CD4-positive, alpha-beta T cell (primary cell): Measurements from ENCODE around the gene CDK18. TPM values are rescaled to one million over a fixed set of nuclear protein-coding genes. Genes with fewer than 3 reads are reported as not detected.
A peak's percentile ranks its signal among the peaks of the same experiment; 100 is the strongest.

Experiments used
- ATAC-seq: fragments of 200-7000 bp; cut with Tn5 transposase; one replicate; pipeline ENCODE4 v1.10.0; 2022; ENCODE audit warnings: mild to moderate bottlenecking; ENCODE audit not compliant: poor library complexity
- CTCF ChIA-PET: fragments of 350-600 bp; sonication (Branson Sonifier 250); formaldehyde crosslinking; loops from one replicate; lab custom pipeline; 2021; ENCODE audit warnings: antibody characterized with exemption, inconsistent platforms; lab: Charles Lee
- POLR2A ChIA-PET: fragments of 350-600 bp; sonication (Branson Sonifier 250); formaldehyde crosslinking; loops from one replicate; lab custom pipeline; 2021; ENCODE audit warnings: antibody characterized with exemption, inconsistent platforms; lab: Charles Lee
- DNase-seq, 14 experiments: peaks; one replicate each; pipeline ENCODE4 v3.0.0-alpha.2; 2013 to 2020; ENCODE audit warnings: mixed read lengths in 2 of 14
- H3K27ac ChIP-seq, 2 donors: one replicate each; pipeline versions ENCODE4 v1.5.1 to v1.7.0; 2013; ENCODE audit warnings: low read length in 2 of 2, low read depth in 1 of 2, mild to moderate bottlenecking in 1 of 2
- H3K27me3 ChIP-seq, 2 experiments: 1 replicate in 1 of 2; 2 replicates in 1 of 2; pipeline versions ENCODE4 v1.6.1 to v1.7.0; 2013; ENCODE audit warnings: low read length in 2 of 2, control low read depth in 1 of 2, mild to moderate bottlenecking in 1 of 2, moderate library complexity in 1 of 2; ENCODE audit not compliant: insufficient read depth in 2 of 2, control insufficient read depth in 1 of 2
- H3K36me3 ChIP-seq: one replicate; pipeline ENCODE4 v1.6.1; 2013; ENCODE audit warnings: low read length, control low read depth; ENCODE audit not compliant: insufficient read depth
- H3K4me1 ChIP-seq: one replicate; pipeline ENCODE4 v1.6.1; 2013; ENCODE audit warnings: low read length, control low read depth; ENCODE audit not compliant: insufficient read depth
- H3K4me3 ChIP-seq: one replicate; pipeline ENCODE4 v1.5.1; 2013; ENCODE audit warnings: mild to moderate bottlenecking, low read length, moderate library complexity
- H3K9me3 ChIP-seq, 2 experiments: 1 replicate in 1 of 2; 2 replicates in 1 of 2; pipeline versions ENCODE4 v1.6.1 to v1.7.0; 2013; ENCODE audit warnings: low read length in 2 of 2, mild to moderate bottlenecking in 2 of 2, control low read depth in 1 of 2, moderate library complexity in 1 of 2; ENCODE audit not compliant: control insufficient read depth in 1 of 2, insufficient read depth in 1 of 2
- H3K27ac Mint-ChIP-seq: one replicate; pipeline ENCODE4 v1.8.0; 2020; ENCODE audit warnings: mixed read lengths
- H3K27me3 Mint-ChIP-seq: one replicate; pipeline ENCODE4 v1.8.0; 2021; ENCODE audit warnings: mixed read lengths
- H3K36me3 Mint-ChIP-seq: one replicate; pipeline ENCODE4 v1.8.0; 2021; ENCODE audit warnings: low read depth, mixed read lengths
- H3K4me1 Mint-ChIP-seq: one replicate; pipeline ENCODE4 v1.8.0; 2021; ENCODE audit warnings: low read depth, mixed read lengths
- H3K4me3 Mint-ChIP-seq: one replicate; pipeline ENCODE4 v1.8.0; 2020; ENCODE audit warnings: mild to moderate bottlenecking, mixed read lengths
- H3K9me3 Mint-ChIP-seq: one replicate; pipeline ENCODE4 v1.8.0; 2020; ENCODE audit warnings: mixed read lengths
- CTCF ChIP-seq: fragments of 200-600 bp; IDR thresholded peaks from one replicate; pipeline ENCODE4 v1.8.0; 2022; ENCODE audit warnings: antibody characterized with exemption, mild to moderate bottlenecking
- intact Hi-C, 2 experiments: fragments of 100-400 bp; cut with DNase I in 1 of 2; cut with micrococcal nuclease in 1 of 2; formaldehyde crosslinking; loops; one replicate each; pipeline versions ENCODE4 v1.15.1 to v1.9.0; 2023 to 2025; cut with DNase I, micrococcal nuclease
- total RNA-seq, 174 experiments: library from RNA in 2 of 174; stranded (reverse) in 2 of 174; gene quantifications; one replicate each; pipeline ENCODE4 v1.2.3 and lab custom pipeline; 2021 to 2026

CDK18 gene
- total RNA-seq, 2 experiments from 2014 or later, result 1.6 to 2.7 TPM

DNA sequence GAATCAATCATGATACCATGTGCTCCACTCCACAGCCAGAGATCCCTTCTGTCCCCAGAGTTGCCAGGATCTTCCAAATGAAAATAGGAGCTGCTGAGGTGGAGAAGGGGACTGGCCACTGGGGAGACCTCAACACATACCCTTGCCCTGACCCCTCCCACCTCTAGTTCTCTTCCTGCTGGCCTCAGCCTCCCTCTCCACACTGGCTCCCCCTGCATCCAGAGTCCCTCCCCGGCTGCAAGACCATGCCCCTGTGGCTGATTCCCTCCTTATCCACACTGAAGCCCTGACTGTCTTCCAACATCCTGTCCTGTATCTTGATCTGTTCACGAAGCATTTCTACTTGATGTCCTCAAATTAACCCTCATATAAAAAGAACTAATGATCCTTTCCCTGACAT is 21.1 kb upstream of the CDK18 start:
- Histone ChIP-seq H3K4me3 (no peak overlapping the region), H3K27ac (no peak overlapping the region), H3K4me1 (peaks cover 42% of the 10 kb centered on the region), H3K27me3 (peaks cover 7 to 12% of the 10 kb centered on the region in 2 experiments), H3K36me3 (no peaks in the 10 kb centered on the region), H3K9me3 (no peaks in the 10 kb centered on the region)
- ATAC-seq, result no peak
- Mint-ChIP-seq H3K4me1 (peaks cover 17% of the 10 kb centered on the region), H3K27me3 (peaks cover 70% of the 10 kb centered on the region), H3K27ac (no peak overlapping the region), H3K36me3 (no peaks in the 10 kb centered on the region), H3K4me3 (no peak overlapping the region), H3K9me3 (no peaks in the 10 kb centered on the region)
- POLR2A ChIA-PET, result no interaction called here
- CTCF ChIA-PET, result no interaction called here
- DNase-seq, result no peak
- TF ChIP-seq CTCF, result no peak
- intact Hi-C loops, result no loop called here

DNA sequence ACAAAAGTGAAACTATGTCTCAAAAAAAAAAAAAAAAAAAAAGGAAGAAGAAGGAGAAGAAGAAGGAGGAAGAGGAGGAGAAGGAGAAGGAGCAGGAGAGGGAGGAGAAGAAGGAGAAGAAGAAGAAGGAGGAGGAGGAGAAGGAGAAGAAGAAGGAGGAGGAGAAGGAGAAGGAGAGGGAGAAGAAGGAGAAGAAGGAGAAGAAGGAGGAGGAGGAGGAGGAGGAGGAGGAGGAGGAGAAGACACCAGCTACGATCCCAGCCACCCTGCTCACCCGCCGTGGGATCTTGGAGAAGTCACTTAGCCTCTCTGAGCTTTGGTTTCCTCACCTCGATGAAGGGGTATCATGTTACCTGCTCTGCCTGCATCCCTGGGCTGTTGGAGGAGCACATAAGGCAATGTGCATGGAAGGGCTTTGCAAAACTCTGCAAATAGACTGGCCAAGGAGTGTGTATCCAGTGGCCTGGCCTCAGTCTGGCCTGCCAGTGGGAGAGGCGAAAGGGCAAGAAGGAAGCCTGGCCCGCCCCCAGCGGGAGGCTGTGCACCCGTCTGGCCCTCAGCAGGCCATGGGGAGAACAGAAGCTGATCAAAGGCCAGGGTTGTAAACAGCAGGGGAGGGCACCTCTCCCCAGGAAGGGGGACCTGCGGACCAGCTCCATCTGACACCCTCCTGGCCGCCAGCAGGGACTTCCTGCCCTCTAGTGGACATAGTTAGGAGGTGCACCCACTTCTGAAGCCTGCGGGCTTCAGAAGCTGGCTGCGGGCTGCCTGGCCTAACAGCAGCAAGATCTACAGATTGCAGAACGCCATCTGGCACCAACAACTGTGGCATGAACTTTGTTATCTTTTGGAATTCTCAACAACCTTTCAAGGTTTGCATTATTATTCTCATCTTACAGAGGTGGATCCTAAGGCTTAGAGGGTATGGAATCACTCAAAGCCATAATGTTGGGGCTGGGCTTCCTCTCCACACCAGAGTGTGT is 19.2 kb upstream of the CDK18 start:
- H3K27ac ChIP-seq, result no peak overlapping the region
- no peaks in the 10 kb centered on the region for H3K9me3 ChIP-seq
- CTCF ChIA-PET, result interaction anchor here (0.6 to 2.5 kb wide), 40 partner anchors 9 to 552 kb away, joined by 3 to 39 read pairs (median 4); partner anchors contain the start of genes DSTYK and NUAK2
- H3K4me1 ChIP-seq, result peaks cover 29% of the 10 kb centered on the region
- H3K9me3 Mint-ChIP-seq, result no peaks in the 10 kb centered on the region
- peaks cover 7 to 12% of the 10 kb centered on the region in 2 experiments for H3K27me3 ChIP-seq
- no peaks in the 10 kb centered on the region for H3K36me3 Mint-ChIP-seq
- H3K4me1 Mint-ChIP-seq, result peaks cover 12% of the 10 kb centered on the region
- DNase-seq, result peak; percentile 42 to 86 (median 56)
- H3K27ac Mint-ChIP-seq, result no peak overlapping the region
- H3K4me3 ChIP-seq, result no peak overlapping the region
- H3K27me3 Mint-ChIP-seq, result peaks cover 79% of the 10 kb centered on the region
- no peaks in the 10 kb centered on the region for H3K36me3 ChIP-seq
- POLR2A ChIA-PET, result interaction anchor here (0.7 to 1.3 kb wide), 5 partner anchors 131 to 363 kb away, joined by 3 to 8 read pairs (median 4); partner anchors contain the start of gene RBBP5
- TF ChIP-seq CTCF, result peak; percentile 90
- peak; percentile 78 for ATAC-seq
- H3K4me3 Mint-ChIP-seq, result no peak overlapping the region
- intact Hi-C loops, result loop anchor here (1.0 to 5.0 kb wide), 7 partner anchors 43 to 212 kb away; no protein-coding TSS in a partner anchor

- H3K27me3 ChIP-seq, result peaks cover 5 to 12% of the 10 kb centered on the region in 2 experiments
- Mint-ChIP-seq H3K4me1 (peaks cover 3% of the 10 kb centered on the region), H3K27ac (no peak overlapping the region), H3K27me3 (peaks cover 70% of the 10 kb centered on the region), H3K4me3 (no peak overlapping the region), H3K36me3 (no peaks in the 10 kb centered on the region), H3K9me3 (no peaks in the 10 kb centered on the region)
- H3K27ac ChIP-seq, result no peak overlapping the region
- CTCF ChIA-PET, result interaction anchor here (0.9 to 2.5 kb wide), 10 partner anchors 10 to 213 kb away, joined by 3 to 39 read pairs (median 7); no protein-coding TSS in a partner anchor
- H3K4me1 ChIP-seq, result peaks cover 20% of the 10 kb centered on the region
- TF ChIP-seq CTCF, result no peak
- no peaks in the 10 kb centered on the region for H3K36me3 ChIP-seq
- H3K9me3 ChIP-seq, result no peaks in the 10 kb centered on the region
- intact Hi-C loops, result loop anchor here (5.0 kb wide), 2 partner anchors 44 to 149 kb away; no protein-coding TSS in a partner anchor
- no peak overlapping the region for H3K4me3 ChIP-seq
- ATAC-seq (no peak), DNase-seq (no peak)
- POLR2A ChIA-PET, result interaction anchor here (0.7 to 1.1 kb wide), 2 partner anchors 132 to 364 kb away, joined by 3 to 8 read pairs; partner anchors contain the start of gene RBBP5
Measured at GRCh38 chr1:205486258-205486657, 18.2 kb upstream of the CDK18 start.
